IPS-NIHi7 (cell line): Measurements from ENCODE around the gene TBC1D2B.

Experiments
- DNase-seq: peaks from one replicate; pipeline ENCODE4 v3.0.0; 2012; ENCODE audit warnings: mixed read lengths; ENCODE audit errors: extremely low spot score

TBC1D2B gene

DNA sequence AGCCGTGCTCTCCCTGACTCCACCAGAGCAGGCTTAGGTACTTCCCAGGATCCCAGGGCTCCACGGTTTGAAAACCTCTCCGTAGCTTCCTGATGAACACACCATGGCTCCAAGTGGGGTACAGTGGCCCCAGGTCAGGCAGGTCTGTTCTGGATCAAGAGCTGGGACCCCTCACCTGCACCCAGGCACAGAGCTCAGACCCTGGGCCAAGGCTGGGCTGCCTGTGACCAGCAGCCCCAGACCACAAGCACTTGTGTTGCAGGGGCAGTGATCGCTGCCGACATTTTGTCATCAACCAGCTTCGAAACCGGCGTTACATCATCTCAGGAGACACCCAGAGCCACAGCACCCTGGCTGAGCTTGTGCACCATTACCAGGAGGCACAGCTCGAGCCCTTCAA lies 20.2 kb upstream of the TBC1D2B start:
- DNase-seq: peak; percentile 7

DNA sequence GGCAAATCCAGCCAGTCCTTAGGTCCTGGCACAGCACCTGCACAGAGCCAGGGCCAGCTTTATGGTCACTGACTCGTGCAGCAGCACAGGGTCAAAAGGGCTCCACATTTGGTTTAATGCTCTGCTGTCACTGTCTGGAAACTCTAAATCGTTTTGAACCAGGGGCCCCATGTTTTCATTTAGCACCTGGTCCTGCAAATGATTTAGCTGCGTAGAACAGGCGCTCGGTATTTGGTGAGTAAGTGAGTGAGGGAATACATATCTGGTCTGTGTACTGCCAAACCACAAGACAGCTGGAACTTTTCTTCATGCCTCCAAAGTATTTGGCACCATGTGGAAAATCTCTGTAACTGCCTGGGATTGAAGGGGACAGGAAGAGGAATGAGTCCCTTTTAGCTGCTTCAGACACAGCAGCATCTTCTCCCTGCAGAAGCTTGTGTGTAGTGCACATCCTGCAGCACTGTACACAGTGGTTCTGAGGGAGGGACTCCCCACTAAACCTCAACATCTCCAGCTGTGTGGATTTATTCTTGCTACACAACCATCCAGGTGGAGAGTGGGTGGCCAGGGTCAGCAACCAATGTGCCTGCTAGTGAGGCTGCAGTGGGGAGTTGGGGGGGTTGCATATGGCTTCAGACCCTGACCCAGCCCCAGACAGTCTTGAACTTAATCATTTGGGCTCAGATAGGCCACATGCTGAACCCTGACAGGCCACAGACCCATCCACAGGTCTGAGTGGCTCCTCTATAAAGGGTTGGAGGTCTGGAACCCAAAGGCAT lies 15.9 kb upstream of the TBC1D2B start:
- DNase-seq: no peak

DNA sequence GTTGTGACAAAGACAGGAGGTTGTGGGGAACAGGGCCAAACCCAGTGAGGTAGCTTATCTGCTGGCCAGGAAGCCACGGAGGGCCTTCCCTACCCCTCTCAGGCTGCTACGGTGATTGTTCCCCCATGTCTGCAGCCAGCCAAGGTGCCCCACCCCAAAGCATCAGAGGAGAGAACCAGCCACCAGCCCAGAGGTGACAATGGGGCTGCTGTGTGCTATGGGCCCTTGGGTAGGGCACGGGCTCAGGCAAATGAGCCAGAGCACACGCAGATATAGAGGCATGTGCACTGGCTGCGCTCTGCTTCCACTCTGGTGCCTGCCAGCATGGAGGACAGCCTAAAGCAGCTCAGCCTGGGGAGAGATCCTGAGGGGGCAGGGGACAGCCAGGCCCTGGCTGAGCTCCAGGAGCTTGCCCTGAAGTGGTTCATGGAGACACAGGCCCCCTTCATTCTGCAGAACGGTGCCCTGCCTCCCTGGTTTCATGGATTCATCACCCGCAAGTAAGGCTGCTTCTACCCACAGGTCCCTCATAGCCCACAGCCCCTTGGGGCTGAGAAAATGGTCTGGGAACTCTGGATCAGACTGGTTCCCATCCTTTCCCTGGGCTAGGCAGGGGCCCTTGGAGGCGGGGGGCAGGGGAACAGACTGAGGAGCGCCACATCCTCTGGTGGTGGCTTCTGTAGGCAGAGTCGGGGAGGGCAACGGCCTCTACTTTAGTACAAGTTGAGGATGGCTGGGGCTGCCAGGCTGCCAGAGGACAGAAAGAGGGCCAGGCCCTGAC lies 14.9 kb upstream of the TBC1D2B start, which contains the start of gene SH2D7:
Gene SH2D7, plus strand, starts transcription at position 301 of the 781 bp plus-strand sequence. Its CDS starts 24 bp downstream, at position 325.
- DNase-seq: no peak

DNA sequence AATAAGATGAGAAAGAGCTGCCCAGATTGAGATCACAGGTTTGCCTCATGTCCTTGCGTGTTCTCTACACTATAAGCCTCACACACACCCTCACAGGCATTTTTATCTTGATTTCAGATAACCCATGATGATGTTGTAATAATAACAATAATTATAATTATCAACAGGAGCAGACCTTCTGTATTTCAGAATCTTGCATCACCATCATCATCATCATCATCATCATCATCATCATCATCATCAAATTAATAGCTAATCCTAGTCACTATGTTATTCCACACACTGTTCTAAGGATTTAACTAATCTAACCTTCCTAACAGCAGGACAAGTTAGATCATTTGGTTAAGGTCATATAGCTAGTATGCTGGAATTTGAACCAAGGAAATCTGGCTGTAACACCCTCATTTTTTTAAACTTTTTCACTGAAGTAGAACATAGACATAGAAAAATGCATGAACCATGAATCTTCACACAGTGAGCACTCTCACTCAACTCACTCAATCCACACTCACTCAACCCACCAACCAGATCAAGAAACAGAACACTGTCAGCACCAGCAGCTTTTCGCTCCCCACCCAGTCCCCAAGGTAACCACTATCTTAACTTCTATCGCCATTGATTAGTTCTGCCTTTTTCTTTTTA lies 13.0 kb upstream of the TBC1D2B start:
- DNase-seq: no peak

DNA sequence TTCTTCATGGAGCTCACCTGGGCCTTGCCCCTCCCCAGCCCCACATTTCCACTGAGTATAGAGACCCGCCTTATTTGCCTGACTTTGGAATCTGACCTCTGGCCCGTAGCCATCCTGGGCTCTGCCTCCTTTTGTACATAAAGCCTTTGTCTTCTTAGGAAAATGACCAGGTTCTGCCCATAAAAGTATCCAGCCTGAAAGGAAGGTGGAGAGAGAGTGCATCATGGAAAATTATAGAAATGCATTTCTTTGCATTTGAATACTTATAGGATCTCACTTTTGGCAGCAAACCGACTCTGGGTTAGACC lies 11.2 kb upstream of the TBC1D2B start:
- no peak for DNase-seq

DNA sequence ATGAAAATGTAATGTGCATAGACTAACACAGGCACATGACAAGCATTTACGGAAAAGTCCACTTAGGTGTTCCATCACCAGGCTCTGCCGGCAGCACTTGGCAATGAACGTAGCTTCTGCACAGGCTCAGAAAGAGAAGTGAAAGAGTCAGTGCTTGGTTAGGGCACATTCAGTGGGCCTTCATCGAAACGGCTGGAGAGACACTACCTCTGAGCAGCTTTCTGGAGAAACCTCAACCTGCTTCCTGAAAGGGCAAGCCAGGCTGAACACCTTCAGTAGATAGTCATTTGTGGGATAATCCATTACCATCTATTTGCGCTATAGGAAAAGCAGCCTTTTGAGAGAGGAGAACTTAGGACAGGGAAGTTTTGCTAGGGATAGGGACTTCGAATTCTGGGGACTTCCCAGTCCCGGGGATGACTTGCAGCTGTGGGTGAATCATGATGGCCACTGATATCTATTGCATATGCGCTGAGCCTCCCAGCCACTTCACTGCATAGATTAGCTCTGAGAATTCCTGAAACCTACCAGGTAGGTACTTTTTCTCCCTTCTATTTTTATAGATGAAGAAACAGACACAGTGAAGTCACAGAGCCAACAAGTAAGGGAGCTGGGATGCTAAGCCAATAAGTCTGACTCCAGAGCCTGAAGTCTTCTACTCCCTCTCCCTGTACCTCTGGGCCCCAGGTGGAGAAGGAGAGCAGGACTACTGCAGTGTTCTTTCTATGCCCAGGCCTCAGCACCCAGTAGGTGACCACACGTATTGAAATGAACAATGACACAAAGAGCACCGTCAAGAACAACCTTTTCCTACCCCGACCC lies 10.7 kb upstream of the TBC1D2B start:
- no peak for DNase-seq

DNA sequence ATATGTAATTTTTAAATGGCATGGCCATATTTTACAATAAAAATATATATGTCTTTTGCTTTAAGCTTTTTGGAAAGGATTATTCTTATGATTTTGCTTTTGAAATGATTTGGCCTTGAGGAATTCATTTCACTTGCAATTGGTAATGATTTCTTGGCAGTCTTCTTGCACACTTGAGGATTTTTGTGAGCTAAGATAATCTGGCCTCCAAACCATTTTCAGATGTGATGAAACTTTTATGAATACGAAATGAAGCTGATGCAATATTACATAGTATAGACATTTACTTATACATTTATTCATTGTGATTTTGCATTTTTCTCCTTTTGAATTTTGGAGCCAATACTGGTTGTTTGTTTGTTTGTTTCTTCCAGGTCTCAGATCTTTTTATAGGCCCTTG lies 8.4 kb upstream of the TBC1D2B start:
- DNase-seq: no peak

DNA sequence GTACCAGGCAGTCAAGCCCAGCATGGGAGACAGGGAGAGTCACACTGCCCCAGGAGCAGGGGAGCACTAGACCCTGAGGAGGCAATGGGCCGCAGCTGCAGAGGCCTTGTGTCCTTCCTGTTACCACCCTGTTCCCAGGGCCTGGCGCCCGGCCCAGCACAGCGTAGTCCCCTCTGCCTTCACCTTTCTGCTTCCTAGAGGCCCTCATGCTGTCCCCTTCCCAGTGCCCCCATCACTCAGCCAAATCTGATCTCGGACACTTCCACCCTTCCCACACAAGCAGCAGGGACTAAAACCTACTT lies 6.9 kb upstream of the TBC1D2B start:
- DNase-seq: no peak

DNA sequence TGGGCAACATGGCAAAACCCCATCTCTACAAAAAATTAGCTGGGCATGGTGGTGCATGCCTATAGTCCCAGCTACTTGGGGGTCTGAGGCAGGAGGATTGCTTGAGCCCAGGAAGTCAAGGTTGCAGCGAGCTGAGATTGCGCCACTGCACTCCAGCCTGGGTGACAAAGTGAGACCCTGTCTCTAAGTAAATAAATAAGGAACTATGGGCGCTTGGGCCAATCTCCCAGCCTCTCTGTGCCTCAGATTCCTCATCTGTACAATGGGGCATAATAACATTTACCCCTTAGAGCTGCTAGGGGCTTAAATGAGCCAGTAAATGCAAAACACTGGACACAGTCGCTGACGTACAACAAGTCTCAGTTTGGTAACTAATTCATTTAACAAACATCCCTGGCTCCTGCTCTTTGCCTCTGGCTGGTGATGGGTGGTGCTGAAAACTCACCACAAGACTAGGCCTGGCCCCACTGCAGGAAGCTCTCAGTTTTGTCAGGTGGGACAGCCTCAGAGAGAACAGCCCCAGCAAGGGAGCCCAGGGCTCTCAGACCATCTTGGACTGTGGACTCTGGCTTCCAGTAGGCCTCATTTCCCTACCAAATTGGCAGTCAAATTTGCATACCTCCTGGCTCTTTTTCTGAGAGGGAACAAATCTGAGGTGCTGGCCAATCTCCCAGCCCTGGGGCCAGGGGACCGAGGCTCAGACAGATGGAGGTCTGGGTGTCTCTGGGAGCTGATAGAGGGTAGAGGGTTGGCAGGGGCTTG lies 6.4 kb upstream of the TBC1D2B start:
- DNase-seq: no peak

DNA sequence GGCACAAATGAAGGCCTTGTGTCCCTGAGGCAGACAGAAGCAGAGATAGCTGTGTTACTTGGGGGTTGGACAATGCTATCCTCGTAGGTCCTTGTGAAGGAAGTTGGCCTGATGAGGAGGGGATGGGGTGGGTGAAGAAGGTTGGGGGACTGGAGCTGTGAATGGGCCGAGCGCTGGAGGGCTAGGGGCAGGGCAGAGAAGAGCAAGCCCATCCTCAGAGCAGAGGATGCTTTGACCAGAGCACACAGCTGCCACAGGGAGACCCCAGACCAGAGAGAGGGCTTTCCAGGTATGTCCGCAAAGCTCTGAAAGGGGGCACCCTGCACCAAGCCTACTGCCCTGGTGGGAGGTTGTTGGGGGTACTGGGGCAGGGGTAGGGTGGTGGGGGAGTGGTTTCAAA lies 5.7 kb upstream of the TBC1D2B start:
- no peak for DNase-seq

DNA sequence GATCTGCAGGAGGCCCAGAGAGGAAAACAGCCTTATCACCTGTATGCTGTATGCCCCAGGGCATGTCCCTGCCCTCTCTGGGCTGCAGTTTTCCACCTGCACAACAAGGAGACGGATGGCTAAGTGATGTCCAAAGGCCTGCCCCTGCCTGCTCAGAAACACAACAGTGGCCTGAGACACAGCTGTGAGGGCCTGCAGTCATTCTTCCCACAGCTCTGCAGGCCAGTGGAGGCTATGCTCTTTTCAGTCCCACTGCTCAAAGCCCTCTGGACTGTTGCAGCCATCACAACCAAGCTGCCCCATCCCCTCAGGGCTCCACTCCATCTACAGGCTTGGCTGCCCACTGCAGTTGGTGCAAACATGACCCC lies 5.2 kb upstream of the TBC1D2B start:
- DNase-seq: no peak

DNA sequence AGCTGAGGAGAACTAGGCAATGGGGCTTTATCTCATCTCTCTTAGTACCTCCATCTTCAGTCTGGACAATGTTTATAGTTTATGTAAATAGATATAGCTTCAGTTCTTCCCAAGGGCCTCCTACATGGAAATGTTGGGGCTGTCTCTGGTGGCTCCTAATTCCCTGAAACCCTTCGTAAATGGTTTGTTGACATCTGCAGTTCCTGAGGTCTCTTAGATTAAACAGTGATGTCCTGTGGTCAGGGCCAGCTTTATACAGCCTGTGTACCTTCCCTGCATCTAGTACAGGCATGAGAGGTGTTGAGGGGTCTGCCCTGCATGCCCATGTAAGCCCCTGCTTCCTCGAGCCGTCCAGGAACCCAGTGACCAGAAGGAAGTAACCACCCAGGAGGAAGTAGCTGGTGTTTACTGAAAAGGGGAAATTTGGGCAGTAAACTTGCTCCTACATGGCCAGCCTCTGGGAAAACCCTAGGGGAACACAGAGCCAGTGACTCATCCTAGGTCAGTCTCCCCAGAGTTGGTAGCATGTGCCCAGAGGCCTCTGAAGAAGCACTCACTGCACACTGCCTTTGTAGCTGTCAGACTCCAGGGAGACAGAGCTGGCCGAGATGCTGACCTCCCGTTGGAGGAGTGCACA lies 4.7 kb upstream of the TBC1D2B start:
- DNase-seq: no peak

DNA sequence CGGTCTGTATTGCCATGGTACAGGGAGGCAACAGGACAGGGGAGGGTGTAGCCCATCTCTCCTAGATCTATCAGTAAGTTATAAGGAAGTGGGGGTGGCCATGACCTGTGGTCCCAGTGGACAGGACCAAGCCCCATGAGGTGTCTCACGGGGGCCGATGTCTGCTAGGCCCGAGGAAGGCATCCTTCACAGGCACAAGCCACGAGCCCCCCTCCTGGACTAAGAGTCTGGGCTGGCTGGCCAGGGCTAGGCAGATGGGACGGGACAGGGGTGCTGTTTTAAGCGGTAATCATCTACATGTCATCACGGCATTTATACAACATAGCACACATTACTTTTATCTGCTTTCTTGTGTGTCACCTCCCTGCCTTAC lies 2.6 kb upstream of the TBC1D2B start:
- DNase-seq: no peak

DNA sequence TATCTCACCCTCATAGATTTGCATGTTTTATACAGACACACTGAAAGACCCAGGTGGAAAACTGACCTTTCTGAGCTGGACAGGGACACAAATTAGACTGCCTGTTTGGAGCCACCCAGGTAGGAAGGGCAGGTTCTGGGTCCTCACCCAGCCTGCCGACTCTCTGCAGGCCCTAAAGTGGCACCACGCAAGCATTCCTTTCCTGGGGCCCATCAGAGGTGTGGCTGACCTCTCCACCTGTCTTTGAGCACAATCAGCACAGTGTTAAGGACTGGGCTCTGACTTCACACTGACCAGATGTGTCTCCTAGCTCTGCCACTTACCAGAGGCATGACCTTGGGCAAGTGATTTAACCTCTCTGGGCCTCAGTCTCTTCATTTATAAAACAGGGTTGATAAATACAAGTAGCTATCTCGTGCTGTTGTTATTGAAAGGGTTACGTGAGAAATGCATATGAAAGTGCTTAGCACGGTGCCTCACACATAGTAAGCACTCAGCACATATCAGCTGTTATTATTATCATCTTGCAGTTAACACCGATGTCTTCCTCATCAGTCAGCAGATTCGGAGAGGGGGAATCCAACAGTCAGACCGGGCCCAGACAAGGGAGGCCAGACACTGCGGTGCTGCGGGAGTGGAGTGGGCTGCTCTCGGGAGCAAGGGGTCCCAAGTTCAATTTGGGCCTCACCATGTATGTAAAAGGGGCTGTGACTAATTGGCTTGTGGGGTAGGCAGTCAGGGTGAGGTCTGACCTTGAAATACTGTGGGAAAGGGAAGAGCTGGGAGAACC lies 2.0 kb upstream of the TBC1D2B start:
- no peak for DNase-seq

DNA sequence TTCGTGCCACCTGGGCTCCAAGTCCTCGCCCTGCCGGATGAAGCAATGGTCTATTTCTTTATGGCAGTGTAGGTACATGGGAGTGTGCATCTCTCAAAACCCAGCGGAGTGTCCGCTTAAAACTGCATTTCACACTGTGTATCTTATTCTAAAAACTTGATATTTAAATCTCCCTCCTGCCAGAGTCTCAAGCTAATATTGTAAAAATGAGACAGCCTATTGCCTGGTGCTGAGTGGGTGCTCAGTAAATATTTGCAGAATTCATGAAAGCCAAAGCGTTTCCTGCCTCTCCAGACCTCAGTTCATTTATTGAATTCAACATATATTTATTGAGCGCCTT lies 330 bp upstream of the TBC1D2B start:
- DNase-seq: no peak

DNA sequence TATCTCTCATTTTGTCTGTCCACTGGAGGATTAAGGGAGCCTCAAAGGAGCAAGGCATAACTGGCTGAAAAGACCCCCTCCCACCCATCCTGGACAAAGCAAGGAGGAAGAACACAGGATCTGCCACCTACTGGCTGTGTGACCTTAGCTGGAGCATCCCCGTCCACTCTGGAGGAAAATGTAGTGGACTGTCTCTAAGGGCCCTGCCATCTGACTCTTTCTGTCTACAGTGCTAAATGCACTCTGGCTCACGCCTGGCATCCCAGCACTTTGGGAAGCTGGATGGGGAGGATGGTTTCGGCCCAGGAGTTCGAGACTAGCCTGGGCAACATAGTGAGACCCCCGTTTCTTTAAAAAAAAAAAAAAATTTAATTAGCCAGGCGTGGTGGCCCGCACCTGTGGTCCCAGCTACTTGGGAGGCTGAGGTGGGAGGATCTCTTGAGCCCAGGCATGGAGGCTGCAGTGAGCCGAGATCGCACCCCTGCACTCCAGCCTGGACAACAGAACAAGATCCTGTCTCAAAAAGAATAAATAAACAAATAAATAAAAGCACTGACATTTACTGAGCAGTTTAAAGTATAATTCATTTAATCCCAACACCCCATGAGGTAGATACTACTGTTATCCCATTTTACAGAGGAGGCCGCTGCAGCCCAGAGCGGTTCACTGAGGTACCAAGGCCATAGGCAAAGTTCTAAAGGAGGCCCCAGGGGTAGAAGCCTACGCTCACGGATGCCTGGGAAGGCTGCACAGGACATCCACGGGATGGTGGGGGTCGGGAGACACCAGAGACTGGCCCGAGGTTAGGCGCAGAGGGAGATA lies 1.1 kb downstream of the TBC1D2B start:
- no peak for DNase-seq

DNA sequence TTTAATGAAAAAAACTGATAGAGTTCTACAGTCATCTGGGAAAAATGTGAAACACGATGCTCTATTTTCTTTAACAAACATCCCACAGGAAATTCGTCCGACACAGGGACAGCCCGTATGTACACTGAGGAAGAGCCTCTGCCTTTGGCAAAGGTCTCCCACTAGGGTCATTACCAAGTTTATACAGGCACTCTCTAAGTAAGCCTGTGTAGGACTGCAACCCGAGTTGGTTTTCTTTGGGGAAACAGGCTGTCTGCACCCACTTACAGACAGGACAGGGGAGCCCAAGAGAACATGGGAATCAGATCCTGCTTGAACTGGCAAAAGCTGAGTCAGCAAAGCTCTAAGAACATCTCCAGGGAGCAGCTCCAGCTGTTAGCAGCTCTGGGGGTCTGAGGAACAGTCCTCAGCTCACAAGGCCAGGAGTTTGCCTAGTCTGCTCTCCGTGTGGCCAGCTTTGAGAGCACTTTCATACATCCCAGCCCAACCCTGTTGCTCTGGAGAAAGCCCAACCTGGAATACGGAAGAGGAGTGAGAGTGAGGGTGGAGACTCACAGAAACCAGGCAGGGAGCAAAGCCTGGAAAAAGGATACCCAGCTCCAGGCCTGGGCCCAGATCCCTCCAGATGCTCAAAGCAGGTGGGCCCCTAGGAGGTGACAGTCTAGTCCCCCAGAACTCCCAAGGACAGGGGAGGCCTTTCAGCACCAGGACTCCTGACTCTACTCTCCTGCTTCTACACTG lies 1.9 kb downstream of the TBC1D2B start:
- peak; percentile 53 for DNase-seq

DNA sequence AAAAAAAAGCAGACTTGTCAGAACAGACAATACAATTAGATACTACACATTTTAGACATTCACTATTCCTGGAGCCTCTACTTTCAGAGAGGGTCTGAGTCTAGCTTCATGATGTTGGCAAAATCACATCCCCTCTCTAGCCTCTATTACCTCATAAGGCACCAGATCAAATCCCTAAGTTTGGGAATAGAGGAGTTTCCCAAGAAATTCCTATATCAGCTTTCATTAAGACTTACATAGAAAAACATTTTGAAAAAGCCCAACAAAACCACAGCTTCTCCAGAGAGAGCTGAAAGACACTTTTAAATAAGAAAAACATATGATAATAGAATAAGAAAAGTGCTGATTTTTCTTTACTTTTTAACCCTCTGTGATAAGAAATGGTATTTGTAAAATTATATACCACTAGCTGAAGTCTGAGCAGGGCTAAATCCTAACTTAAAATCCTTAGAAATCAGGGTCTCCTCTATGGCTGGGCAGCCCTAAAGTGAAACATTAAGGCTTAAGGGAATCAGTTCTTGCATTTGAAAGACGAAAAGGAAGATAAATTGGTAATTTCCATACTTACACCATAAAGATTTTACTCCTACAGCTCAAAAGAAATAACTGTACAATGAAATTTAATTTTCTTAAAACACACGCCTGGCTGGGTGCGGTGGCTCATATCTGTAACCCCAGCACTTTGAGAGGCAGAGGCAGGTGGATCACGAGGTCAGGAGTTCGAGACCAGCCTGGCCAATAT lies 4.3 kb downstream of the TBC1D2B start:
- no peak for DNase-seq
